Activated CD8-positive, alpha-beta T cell treated with anti-CD3 and anti-CD28 coated beads for 36 hours (primary cell): ENCODE data around the gene VPS36. TPM values are rescaled to one million over a fixed set of nuclear protein-coding genes. Genes with fewer than 3 reads are reported as not detected.

Experiments used
- ATAC-seq: fragments of 200-7000 bp; cut with Tn5 transposase; one replicate; pipeline ENCODE4 v1.10.0; 2021; ENCODE audit warnings: mild to moderate bottlenecking, moderate library complexity
- CTCF ChIA-PET: fragments of 350-600 bp; sonication (Branson Sonifier 250); formaldehyde crosslinking; loops from one replicate; lab custom pipeline; 2021; ENCODE audit warnings: antibody characterized with exemption; lab: Charles Lee
- POLR2A ChIA-PET: fragments of 350-600 bp; sonication (Branson Sonifier 250); formaldehyde crosslinking; loops from one replicate; lab custom pipeline; 2021; ENCODE audit warnings: antibody characterized with exemption; lab: Charles Lee
- DNase-seq: peaks from one replicate; pipeline ENCODE4 v3.0.0-alpha.2; 2020
- H3K27ac Mint-ChIP-seq: one replicate; pipeline ENCODE4 v1.8.0; 2021; ENCODE audit warnings: mild to moderate bottlenecking, mixed read lengths
- H3K27me3 Mint-ChIP-seq: one replicate; pipeline ENCODE4 v1.8.0; 2021; ENCODE audit warnings: mixed read lengths
- H3K36me3 Mint-ChIP-seq: one replicate; pipeline ENCODE4 v1.8.0; 2021; ENCODE audit warnings: low read depth, mixed read lengths
- H3K4me1 Mint-ChIP-seq: one replicate; pipeline ENCODE4 v1.8.0; 2021; ENCODE audit warnings: low read depth, mixed read lengths
- H3K4me3 Mint-ChIP-seq: one replicate; pipeline ENCODE4 v1.8.0; 2021; ENCODE audit warnings: mild to moderate bottlenecking, moderate library complexity, mixed read lengths
- H3K9me3 Mint-ChIP-seq: one replicate; pipeline ENCODE4 v1.8.0; 2021; ENCODE audit warnings: mixed read lengths
- CTCF ChIP-seq: fragments of 200-600 bp; IDR thresholded peaks from one replicate; pipeline ENCODE4 v1.8.0; 2022; ENCODE audit warnings: antibody characterized with exemption, mild to moderate bottlenecking
- intact Hi-C: fragments of 100-400 bp; cut with micrococcal nuclease; formaldehyde crosslinking; loops from one replicate; pipeline ENCODE4 v1.10.0; 2022
- total RNA-seq, 2 experiments: library from RNA; stranded (reverse); gene quantifications; one replicate each; pipeline ENCODE4 v1.2.3, GENCODE V29; 2021

Gene VPS36
- total RNA-seq, 2 experiments from 2014 or later: 26.3 to 29.6 TPM

- CTCF ChIA-PET: interaction anchor here (0.7 kb wide), 1 partner anchor 18 kb away, joined by 4 read pairs; the partner anchor contains the start of gene VPS36
- peaks cover 39% of the 10 kb centered on the region for H3K36me3 Mint-ChIP-seq
- DNase-seq (no peak), ATAC-seq (no peak)
- intact Hi-C loops: no loop called here
- POLR2A ChIA-PET: no interaction called here
- no peak for TF ChIP-seq CTCF
- H3K9me3 Mint-ChIP-seq: no peaks in the 10 kb centered on the region
- no peak overlapping the region for H3K27ac Mint-ChIP-seq
- no peaks in the 10 kb centered on the region for H3K27me3 Mint-ChIP-seq
- no peaks in the 10 kb centered on the region for H3K4me1 Mint-ChIP-seq
- no peak overlapping the region for H3K4me3 Mint-ChIP-seq
These were observed 18.0 kb downstream of the VPS36 start for GRCh38 chr13:52432456-52432855.

GRCh38 chr13:52428295-52428694 is 22.1 kb downstream of the VPS36 start:
- TF ChIP-seq CTCF: no peak
- no peaks in the 10 kb centered on the region for H3K4me1 Mint-ChIP-seq
- ChIA-PET CTCF (interaction anchor here (1.9 to 3.8 kb wide), 2 partner anchors 22 to 23 kb away, joined by 6 to 12 read pairs; partner anchors contain the start of gene VPS36), POLR2A (no interaction called here)
- H3K27ac Mint-ChIP-seq: no peak overlapping the region
- H3K9me3 Mint-ChIP-seq: no peaks in the 10 kb centered on the region
- DNase-seq (no peak), ATAC-seq (no peak)
- intact Hi-C loops: no loop called here
- no peak overlapping the region for H3K4me3 Mint-ChIP-seq
- H3K27me3 Mint-ChIP-seq: no peaks in the 10 kb centered on the region
- H3K36me3 Mint-ChIP-seq: peaks cover 38% of the 10 kb centered on the region

- intact Hi-C loops: no loop called here
- CTCF ChIA-PET: interaction anchor here (4.1 kb wide), 1 partner anchor 29 kb away, joined by 19 read pairs; the partner anchor contains the start of gene VPS36
- H3K27ac Mint-ChIP-seq: no peak overlapping the region
- ATAC-seq (no peak), DNase-seq (no peak)
- no peaks in the 10 kb centered on the region for H3K27me3 Mint-ChIP-seq
- H3K4me1 Mint-ChIP-seq: no peaks in the 10 kb centered on the region
- H3K4me3 Mint-ChIP-seq: no peak overlapping the region
- no peaks in the 10 kb centered on the region for H3K9me3 Mint-ChIP-seq
- POLR2A ChIA-PET: no interaction called here
- peaks cover 35% of the 10 kb centered on the region for H3K36me3 Mint-ChIP-seq
- no peak for TF ChIP-seq CTCF
These were observed 29.2 kb downstream of the VPS36 start for GRCh38 chr13:52421216-52421615.

GRCh38 chr13:52419080-52419479 is 31.4 kb downstream of the VPS36 start:
- DNase-seq (no peak), ATAC-seq (no peak)
- Mint-ChIP-seq H3K36me3 (peaks cover 35% of the 10 kb centered on the region), H3K4me1 (no peaks in the 10 kb centered on the region), H3K9me3 (no peaks in the 10 kb centered on the region), H3K27me3 (no peaks in the 10 kb centered on the region), H3K27ac (no peak overlapping the region), H3K4me3 (no peak overlapping the region)
- POLR2A ChIA-PET: no interaction called here
- intact Hi-C loops: no loop called here
- no peak for TF ChIP-seq CTCF
- CTCF ChIA-PET: no interaction called here

- no peak for ATAC-seq
- H3K4me1 Mint-ChIP-seq: no peaks in the 10 kb centered on the region
- no peak overlapping the region for H3K27ac Mint-ChIP-seq
- no peak for TF ChIP-seq CTCF
- no peaks in the 10 kb centered on the region for H3K9me3 Mint-ChIP-seq
- H3K4me3 Mint-ChIP-seq: no peak overlapping the region
- H3K27me3 Mint-ChIP-seq: no peaks in the 10 kb centered on the region
- H3K36me3 Mint-ChIP-seq: peaks cover 25% of the 10 kb centered on the region
- no peak for DNase-seq
- intact Hi-C loops: no loop called here
- ChIA-PET POLR2A (no interaction called here), CTCF (no interaction called here)
These were observed 35.5 kb downstream of the VPS36 start for GRCh38 chr13:52414963-52415362.
